H9 (cell line): Measurements from ENCODE around the gene UVSSA. TPM values are rescaled to one million over a fixed set of nuclear protein-coding genes. Genes with fewer than 3 reads are reported as not detected.

Experiments used
- DNase-seq: peaks from one replicate; pipeline ENCODE4 v3.0.0-alpha.2; 2017
- H2AFZ ChIP-seq: one replicate; pipeline ENCODE4 v1.6.1; 2013; ENCODE audit warnings: mild to moderate bottlenecking, low read length, control low read depth, moderate library complexity
- H2AK5ac ChIP-seq: 2 replicates; pipeline ENCODE4 v1.6.1; 2013; ENCODE audit warnings: low read length, control low read depth, mixed read lengths; ENCODE audit not compliant: insufficient read length
- H2BK120ac ChIP-seq: one replicate; pipeline ENCODE4 v1.6.1; 2013; ENCODE audit warnings: low read depth, mild to moderate bottlenecking, low read length, control low read depth, inconsistent platforms; ENCODE audit not compliant: poor library complexity, severe bottlenecking
- H2BK12ac ChIP-seq: 2 replicates; pipeline ENCODE4 v1.6.1; 2013; ENCODE audit warnings: low read length, control low read depth, mixed read lengths, low read depth; ENCODE audit not compliant: insufficient read length
- H2BK15ac ChIP-seq: 2 replicates; pipeline ENCODE4 v1.6.1; 2013; ENCODE audit warnings: low read depth, low read length, control low read depth
- H2BK20ac ChIP-seq: one replicate; pipeline ENCODE4 v1.6.1; 2013; ENCODE audit warnings: low read depth, mild to moderate bottlenecking, low read length, control low read depth, inconsistent platforms; ENCODE audit not compliant: poor library complexity, severe bottlenecking
- H2BK5ac ChIP-seq: 2 replicates; pipeline ENCODE4 v1.6.1; 2013; ENCODE audit warnings: low read length, control low read depth, mixed read lengths; ENCODE audit not compliant: insufficient read length
- H3K14ac ChIP-seq: 2 replicates; pipeline ENCODE4 v1.6.1; 2013; ENCODE audit warnings: low read length, control low read depth; ENCODE audit not compliant: insufficient read depth
- H3K18ac ChIP-seq: 2 replicates; pipeline ENCODE4 v1.6.1; 2013; ENCODE audit warnings: low read depth, mild to moderate bottlenecking, mixed read lengths, low read length, control low read depth; ENCODE audit not compliant: insufficient read length
- H3K23ac ChIP-seq: 2 replicates; pipeline ENCODE4 v1.6.1; 2013; ENCODE audit warnings: low read length, control low read depth, mixed read lengths, low read depth; ENCODE audit not compliant: insufficient read length
- H3K23me2 ChIP-seq: 2 replicates; pipeline ENCODE4 v1.6.1; 2013; ENCODE audit warnings: low read depth, mild to moderate bottlenecking, mixed read lengths, low read length, control low read depth; ENCODE audit not compliant: insufficient read length, poor library complexity, severe bottlenecking
- H3K27ac ChIP-seq: 2 replicates; pipeline ENCODE4 v1.5.1; 2013; ENCODE audit warnings: low read length, control low read depth, mixed read lengths, low read depth; ENCODE audit not compliant: insufficient read length
- H3K27me3 ChIP-seq: 2 replicates; pipeline ENCODE4 v1.6.1; 2013; ENCODE audit warnings: low read length, control low read depth, inconsistent platforms; ENCODE audit not compliant: insufficient read depth
- H3K4ac ChIP-seq: 2 replicates; pipeline ENCODE4 v1.6.1; 2013; ENCODE audit warnings: low read depth, mild to moderate bottlenecking, control low read depth, inconsistent platforms, low read length, moderate library complexity
- H3K4me1 ChIP-seq: 2 replicates; pipeline ENCODE4 v1.6.1; 2013; ENCODE audit warnings: low read length, control low read depth, inconsistent platforms; ENCODE audit not compliant: insufficient read depth
- H3K4me2 ChIP-seq: 2 replicates; pipeline ENCODE4 v1.6.1; 2013; ENCODE audit warnings: low read length, control low read depth, mixed read lengths; ENCODE audit not compliant: insufficient read length, insufficient read depth
- H3K56ac ChIP-seq: 2 replicates; pipeline ENCODE4 v1.6.1; 2013; ENCODE audit warnings: low read depth, mild to moderate bottlenecking, mixed read lengths, low read length, control low read depth; ENCODE audit not compliant: insufficient read length
- H3K79me1 ChIP-seq: 2 replicates; pipeline ENCODE4 v1.6.1; 2013; ENCODE audit warnings: low read depth, mild to moderate bottlenecking, moderate library complexity, low read length, control low read depth, inconsistent platforms; ENCODE audit not compliant: insufficient read depth, poor library complexity, severe bottlenecking
- H3K79me2 ChIP-seq: 2 replicates; pipeline ENCODE4 v1.6.1; 2013; ENCODE audit warnings: low read length, control low read depth, inconsistent platforms; ENCODE audit not compliant: insufficient read depth
- H3K9ac ChIP-seq: 2 replicates; pipeline ENCODE4 v1.6.1; 2013; ENCODE audit warnings: low read length, control low read depth, mixed read lengths; ENCODE audit not compliant: insufficient read length; ENCODE audit errors: extremely low read depth
- H3K9me3 ChIP-seq: one replicate; pipeline ENCODE4 v1.6.1; 2013; ENCODE audit warnings: low read depth, low read length, inconsistent platforms; ENCODE audit not compliant: control insufficient read depth
- H3T11ph ChIP-seq: one replicate; pipeline ENCODE4 v1.6.1; 2013; ENCODE audit warnings: mild to moderate bottlenecking, low read length, control low read depth, inconsistent platforms
- H4K20me1 ChIP-seq: one replicate; pipeline ENCODE4 v1.6.1; 2013; ENCODE audit not compliant: control insufficient read depth, insufficient read length, insufficient read depth
- H4K5ac ChIP-seq: 2 replicates; pipeline ENCODE4 v1.6.1; 2013; ENCODE audit warnings: low read depth, mild to moderate bottlenecking, mixed read lengths, low read length, control low read depth; ENCODE audit not compliant: insufficient read length
- H4K8ac ChIP-seq: replicated peaks from 2 replicates; pipeline ENCODE4 v1.6.1; 2013; ENCODE audit warnings: low read length, control low read depth, mixed read lengths, low read depth; ENCODE audit not compliant: insufficient read length
- H4K91ac ChIP-seq: 2 replicates; pipeline ENCODE4 v1.6.1; 2013; ENCODE audit warnings: low read depth, mild to moderate bottlenecking, moderate library complexity, mixed read lengths, low read length, control low read depth; ENCODE audit not compliant: insufficient read length
- H3K27ac Mint-ChIP-seq, 3 experiments: 2 replicates in 2 of 3; 3 replicates in 1 of 3; pipeline ENCODE4 v1.8.0; 2020 to 2021; ENCODE audit warnings: mixed read lengths in 3 of 3, mild to moderate bottlenecking in 1 of 3, moderate library complexity in 1 of 3
- H3K27me3 Mint-ChIP-seq: 2 replicates; pipeline ENCODE4 v1.8.0; 2021; ENCODE audit warnings: low read depth, mild to moderate bottlenecking, moderate library complexity, mixed read lengths
- H3K36me3 Mint-ChIP-seq, 3 experiments: 2 replicates in 2 of 3; 3 replicates in 1 of 3; pipeline ENCODE4 v1.8.0; 2020 to 2021; ENCODE audit warnings: low read depth in 3 of 3, mixed read lengths in 3 of 3; ENCODE audit not compliant: insufficient read depth in 1 of 3
- H3K4me1 Mint-ChIP-seq, 2 experiments: 2 replicates each; pipeline ENCODE4 v1.8.0; 2020; ENCODE audit warnings: mixed read lengths in 2 of 2
- H3K4me3 Mint-ChIP-seq, 2 experiments: 2 replicates in 1 of 2; 3 replicates in 1 of 2; pipeline ENCODE4 v1.8.0; 2020 to 2021; ENCODE audit warnings: mild to moderate bottlenecking in 2 of 2, mixed read lengths in 2 of 2, moderate library complexity in 1 of 2
- H3K9me3 Mint-ChIP-seq, 2 experiments: 2 replicates in 1 of 2; 3 replicates in 1 of 2; pipeline ENCODE4 v1.8.0; 2020; ENCODE audit warnings: mild to moderate bottlenecking in 2 of 2, mixed read lengths in 2 of 2, moderate library complexity in 1 of 2
- CTCF ChIP-seq: fragments of 200-600 bp; sonication (generic); conservative IDR thresholded peaks from 3 replicates; pipeline ENCODE4 v1.8.0; 2021; ENCODE audit warnings: antibody characterized with exemption, mild to moderate bottlenecking
- WGBS: extraction: QIAGEN DNeasy Blood & Tissue Kit; methylation state at CpG from one replicate; pipeline ENCODE4 v1.1.7; 2013; ENCODE audit warnings: missing lambda C conversion rate, low lambda C conversion rate, mixed read lengths; ENCODE audit not compliant: insufficient read length; ENCODE audit errors: extremely low coverage; 5-methylcytosine and 5-hydroxymethylcytosine counted together
- total RNA-seq: library from RNA; stranded (reverse); gene quantifications from 2 replicates; pipeline ENCODE4 v1.2.1, GENCODE V29; 2021

UVSSA gene
- total RNA-seq, 1 experiment from 2014 or later, result 15.9 TPM

GRCh38 chr4:1418494-1419285, 71.7 kb downstream of the UVSSA start:
- Histone ChIP-seq H3K4ac (no peak overlapping the region), H3K4me1 (no peaks in the 10 kb centered on the region), H3K9me3 (no peaks in the 10 kb centered on the region), H3K23me2 (peaks cover 2% of the 10 kb centered on the region), H2AK5ac (no peak overlapping the region), H4K8ac (no peak overlapping the region), H2BK5ac (no peak overlapping the region), H3T11ph (no peak overlapping the region), H2BK120ac (no peak overlapping the region), H4K5ac (no peak overlapping the region), H3K23ac (no peak overlapping the region), H3K27me3 (peaks cover 3% of the 10 kb centered on the region; the same call in 1 of the 2 replicates), H2BK15ac (no peak overlapping the region), H3K56ac (no peak overlapping the region), H3K9ac (no peak overlapping the region), H2BK12ac (no peak overlapping the region), H3K79me2 (no peaks in the 10 kb centered on the region), H4K20me1 (no peaks in the 10 kb centered on the region), H2BK20ac (no peak overlapping the region), H3K4me2 (no peak overlapping the region), H3K27ac (no peak overlapping the region), H3K79me1 (no peaks in the 10 kb centered on the region), H3K14ac (no peak overlapping the region; the same call in 1 of the 2 replicates), H2AFZ (no peak overlapping the region), H4K91ac (no peak overlapping the region), H3K18ac (no peak overlapping the region)
- H3K27ac Mint-ChIP-seq, result no peak overlapping the region
- no peaks in the 10 kb centered on the region for H3K36me3 Mint-ChIP-seq
- no peak for TF ChIP-seq CTCF
- WGBS, result no CpG with 5 or more reads among the region's 17 CpGs
- H3K4me1 Mint-ChIP-seq, result no peaks in the 10 kb centered on the region; a peak in 1 of 4 replicates
- H3K9me3 Mint-ChIP-seq, result no peaks in the 10 kb centered on the region; a peak in 1 of 5 replicates
- no peak overlapping the region for H3K4me3 Mint-ChIP-seq
- no peak for DNase-seq
- H3K27me3 Mint-ChIP-seq, result peaks cover 12% of the 10 kb centered on the region
